GM21529 (cell line): ENCODE measurements around the gene PRKD3.
"Not testable (repeated sequence)": the region's sequence is repeated elsewhere in the genome, so short reads cannot be mapped to it uniquely, and the experiment has no call there.

Experiments
- ATAC-seq: cut with Tn5 transposase; IDR thresholded peaks from one replicate; pipeline ENCODE4 v1.9.1; 2021; ENCODE audit not compliant: unreplicated experiment

PRKD3 gene

GRCh38 chr2:37317746-37318145 is 6.9 kb downstream of the PRKD3 start:
- ATAC-seq: no peak

- no peak for ATAC-seq
Measured at GRCh38 chr2:37316181-37316580, 8.5 kb downstream of the PRKD3 start.

- ATAC-seq: no peak
Measured at GRCh38 chr2:37315364-37315763, 9.3 kb downstream of the PRKD3 start.

- no peak for ATAC-seq
Measured at GRCh38 chr2:37307500-37307899, 17.1 kb downstream of the PRKD3 start.

- no peak for ATAC-seq
Measured at GRCh38 chr2:37306024-37306423, 18.6 kb downstream of the PRKD3 start.

- no peak for ATAC-seq
Measured at GRCh38 chr2:37302701-37303252, 21.9 kb downstream of the PRKD3 start.

GRCh38 chr2:37301408-37301807 is 23.2 kb downstream of the PRKD3 start:
- no peak for ATAC-seq

- no peak for ATAC-seq
Measured at GRCh38 chr2:37300578-37300977, 24.1 kb downstream of the PRKD3 start.

- no peak for ATAC-seq
Measured at GRCh38 chr2:37300146-37300545, 24.5 kb downstream of the PRKD3 start.

- ATAC-seq: no peak
Measured at GRCh38 chr2:37297632-37298031, 27.0 kb downstream of the PRKD3 start.

- ATAC-seq: no peak
Measured at GRCh38 chr2:37295469-37296073, 29.1 kb downstream of the PRKD3 start.

GRCh38 chr2:37294858-37295257 is 29.8 kb downstream of the PRKD3 start:
- ATAC-seq: not testable (repeated sequence)

GRCh38 chr2:37291680-37292079 is 33.0 kb downstream of the PRKD3 start:
- ATAC-seq: no peak

GRCh38 chr2:37287966-37288365 is 36.7 kb downstream of the PRKD3 start:
- no peak for ATAC-seq

- ATAC-seq: no peak
Measured at GRCh38 chr2:37284381-37284780, 40.3 kb downstream of the PRKD3 start.

- no peak for ATAC-seq
Measured at GRCh38 chr2:37283207-37283606, 41.4 kb downstream of the PRKD3 start.

GRCh38 chr2:37282746-37283145 is 41.9 kb downstream of the PRKD3 start:
- ATAC-seq: no peak

GRCh38 chr2:37281916-37282315 is 42.7 kb downstream of the PRKD3 start:
- no peak for ATAC-seq

- ATAC-seq: no peak
Measured at GRCh38 chr2:37276291-37276690, 48.3 kb downstream of the PRKD3 start.
